GM20000 (cell line): ENCODE results near the gene DEFB129.
"Not testable (repeated sequence)": the region's sequence is repeated elsewhere in the genome, so short reads cannot be mapped to it uniquely, and the experiment has no call there.

Experiments used
- DNase-seq: peaks from one replicate; pipeline ENCODE4 v3.0.0; 2012; ENCODE audit warnings: low spot score
- TF ChIP-seq, protein P1 (sequence below): IDR thresholded peaks from 2 replicates; pipeline ENCODE4 v1.5.1; 2012; ENCODE audit warnings: mild to moderate bottlenecking, control low read depth; ENCODE audit errors: extremely low read depth, missing control alignments

Gene DEFB129

GRCh38 chr20:227439-228105 is 514 bp downstream of the DEFB129 start:
- TF ChIP-seq, protein P1, sequence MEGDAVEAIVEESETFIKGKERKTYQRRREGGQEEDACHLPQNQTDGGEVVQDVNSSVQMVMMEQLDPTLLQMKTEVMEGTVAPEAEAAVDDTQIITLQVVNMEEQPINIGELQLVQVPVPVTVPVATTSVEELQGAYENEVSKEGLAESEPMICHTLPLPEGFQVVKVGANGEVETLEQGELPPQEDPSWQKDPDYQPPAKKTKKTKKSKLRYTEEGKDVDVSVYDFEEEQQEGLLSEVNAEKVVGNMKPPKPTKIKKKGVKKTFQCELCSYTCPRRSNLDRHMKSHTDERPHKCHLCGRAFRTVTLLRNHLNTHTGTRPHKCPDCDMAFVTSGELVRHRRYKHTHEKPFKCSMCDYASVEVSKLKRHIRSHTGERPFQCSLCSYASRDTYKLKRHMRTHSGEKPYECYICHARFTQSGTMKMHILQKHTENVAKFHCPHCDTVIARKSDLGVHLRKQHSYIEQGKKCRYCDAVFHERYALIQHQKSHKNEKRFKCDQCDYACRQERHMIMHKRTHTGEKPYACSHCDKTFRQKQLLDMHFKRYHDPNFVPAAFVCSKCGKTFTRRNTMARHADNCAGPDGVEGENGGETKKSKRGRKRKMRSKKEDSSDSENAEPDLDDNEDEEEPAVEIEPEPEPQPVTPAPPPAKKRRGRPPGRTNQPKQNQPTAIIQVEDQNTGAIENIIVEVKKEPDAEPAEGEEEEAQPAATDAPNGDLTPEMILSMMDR, result no peak
- DNase-seq, result no peak

DNA sequence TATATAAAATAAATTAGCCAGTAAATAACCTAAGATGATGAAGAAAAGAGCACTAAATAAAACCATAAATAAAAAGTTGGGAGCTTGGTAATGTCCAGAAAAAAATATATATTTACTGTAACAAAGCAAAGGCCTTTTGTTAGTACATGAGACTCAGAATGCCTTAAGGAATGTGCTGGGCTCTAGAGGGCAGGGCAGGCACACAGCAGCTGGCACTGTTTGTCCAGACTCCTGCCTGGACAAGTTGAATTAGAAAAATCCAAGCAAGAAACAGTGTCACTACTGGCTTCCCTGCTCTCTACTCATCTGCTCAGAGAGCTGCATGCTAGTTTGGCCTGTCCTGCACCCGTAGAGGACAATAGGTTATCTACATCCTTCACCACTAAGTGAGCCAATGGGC is 8.8 kb downstream of the DEFB129 start:
- TF ChIP-seq, protein P1, result no peak
- DNase-seq, result no peak

GRCh38 chr20:237489-237888 is 10.4 kb downstream of the DEFB129 start:
- TF ChIP-seq, protein P1, result no peak
- DNase-seq, result peak; percentile 33

DNA sequence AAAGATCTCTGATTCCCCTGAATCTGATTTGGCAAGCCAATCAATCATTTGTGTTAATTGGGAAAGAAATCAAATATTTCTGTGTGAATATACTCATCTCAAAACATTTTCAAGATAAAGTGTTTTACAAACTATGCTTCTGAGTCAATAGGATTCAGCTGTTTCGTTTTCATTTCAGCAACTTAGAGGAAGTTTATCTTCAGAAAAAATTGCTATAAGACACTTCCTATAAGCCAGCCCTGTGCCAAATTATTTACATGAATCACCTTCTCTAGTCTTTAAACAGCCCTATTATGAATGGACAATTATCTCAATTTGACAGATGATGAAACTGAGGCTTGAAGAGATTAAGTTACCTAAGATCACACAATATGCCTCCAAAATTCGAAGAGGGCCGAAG is 10.9 kb downstream of the DEFB129 start:
- TF ChIP-seq, protein P1, result no peak
- peak; percentile 19 for DNase-seq

GRCh38 chr20:242905-243304 is 15.8 kb downstream of the DEFB129 start:
- no peak for DNase-seq
- TF ChIP-seq, protein P1, result no peak

DNA sequence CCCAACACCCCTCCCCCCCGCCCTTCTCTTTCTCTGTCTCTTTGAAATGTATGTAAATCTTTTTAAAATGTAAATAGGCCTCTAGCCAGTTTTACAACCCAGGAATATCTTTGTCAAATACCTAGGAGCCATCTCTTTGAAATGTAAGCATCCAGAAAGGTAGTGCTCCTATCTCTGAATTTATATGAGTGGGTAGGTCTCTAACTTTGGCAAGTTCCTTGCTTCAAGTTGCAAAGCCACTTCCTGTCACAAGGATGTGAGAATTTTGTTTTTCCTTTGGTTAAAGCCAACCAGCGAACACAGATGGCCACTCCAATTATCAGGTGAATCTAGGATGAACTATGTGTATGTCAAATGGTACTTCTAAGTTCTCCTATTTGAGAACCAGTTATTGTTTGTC is 24.3 kb downstream of the DEFB129 start:
- DNase-seq, result no peak
- TF ChIP-seq, protein P1, result no peak

DNA sequence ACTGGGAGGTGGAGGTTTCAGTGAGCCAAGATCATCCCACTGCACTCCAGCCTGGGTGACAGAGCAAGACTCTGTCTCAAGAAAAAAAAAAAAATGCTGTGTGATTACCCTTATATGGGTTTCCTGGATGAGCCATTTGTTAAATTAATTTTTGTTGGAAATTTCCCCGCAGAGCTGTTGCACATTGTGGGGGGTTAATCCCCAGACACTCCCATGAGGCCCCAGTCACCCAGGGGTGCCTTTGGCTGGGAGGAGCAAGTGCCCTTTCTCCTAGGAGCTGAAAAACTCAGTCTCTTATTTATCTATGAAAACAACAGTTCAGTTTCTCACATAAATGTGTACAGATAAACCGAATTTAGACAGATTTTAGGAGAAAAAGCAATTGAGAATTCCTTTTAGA is 25.7 kb downstream of the DEFB129 start:
- TF ChIP-seq, protein P1, result no peak
- DNase-seq, result no peak

DNA sequence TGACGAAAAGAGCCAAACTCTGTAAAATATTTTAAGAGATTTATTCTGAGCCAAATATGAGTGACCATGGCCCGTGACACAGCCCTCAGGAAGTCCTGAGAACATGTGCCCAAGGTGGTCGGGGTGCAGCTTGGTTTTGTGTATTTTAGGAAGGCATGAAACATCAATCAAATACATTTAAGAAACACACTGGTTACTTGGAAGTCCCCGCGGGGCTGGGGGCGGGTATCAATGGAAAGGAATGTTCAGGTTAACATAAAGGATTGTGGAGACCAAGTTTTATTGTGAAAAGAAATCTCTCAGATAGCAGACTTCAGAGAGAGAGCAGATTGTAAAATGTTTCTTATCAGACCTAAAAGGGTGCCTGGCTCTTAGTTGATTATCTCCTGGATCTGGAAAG is 26.4 kb downstream of the DEFB129 start:
- not testable (repeated sequence) for DNase-seq
